OCI-LY1 (cell line): ENCODE measurements around the gene SCARB2.

Source experiments
- EZH2 ChIP-seq: fragments of 200-600 bp; sonication (generic), shearing (Covaris generic); IDR thresholded peaks from 2 replicates; pipeline ENCODE4 v1.8.0; 2017; ENCODE audit warnings: borderline replicate concordance, mixed run types, mild to moderate bottlenecking, antibody characterized with exemption, low read length, moderate library complexity, mixed read lengths
- TF ChIP-seq, protein P1 (sequence below): fragments of 200-600 bp; sonication (generic), shearing (Covaris generic); IDR thresholded peaks from 2 replicates; pipeline ENCODE4 v1.5.1; 2017; ENCODE audit warnings: mild to moderate bottlenecking, antibody characterized with exemption, low read length, moderate library complexity, mixed read lengths

DNA sequence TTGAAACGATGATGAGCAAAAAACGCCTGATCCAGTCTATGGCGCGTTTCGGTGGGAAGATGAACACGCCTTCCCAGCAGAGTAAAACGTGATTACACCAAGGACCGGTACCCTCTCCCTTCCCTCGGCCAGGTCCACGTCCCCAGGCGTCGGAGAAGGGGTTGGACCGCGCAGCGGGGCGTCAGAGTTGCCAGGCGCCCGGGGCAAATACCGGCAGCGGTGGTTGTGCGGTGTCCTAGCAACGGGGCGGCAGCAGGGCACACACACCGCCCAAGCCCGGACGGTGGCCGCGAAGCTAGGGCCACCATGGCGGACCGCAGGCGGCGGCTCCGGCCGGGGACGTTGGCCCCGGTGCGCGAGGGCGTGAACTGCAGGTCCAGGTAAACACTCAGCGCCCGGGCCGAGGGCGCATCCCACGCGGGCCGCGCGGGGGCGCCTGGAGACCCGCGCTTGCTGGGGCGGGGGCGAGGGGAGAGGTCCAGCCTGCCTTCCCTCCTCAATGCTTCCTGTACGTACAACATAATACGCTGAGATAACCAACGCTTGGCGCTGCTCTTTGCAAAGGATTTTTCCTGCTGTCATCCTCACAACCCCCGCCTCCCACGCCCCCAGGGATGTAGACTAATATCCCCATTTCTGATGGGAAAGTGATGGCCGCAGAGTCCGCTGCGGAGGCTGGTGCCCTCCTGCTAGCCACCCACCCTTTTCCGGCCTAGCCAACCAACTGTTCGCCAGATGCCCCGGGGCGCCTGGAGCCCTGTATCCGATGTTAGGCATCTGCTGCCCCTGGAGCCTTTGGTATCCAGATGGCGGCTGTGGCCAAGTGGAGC is 38.0 kb upstream of the SCARB2 start, which contains the start of gene FAM47E:
- TF ChIP-seq, protein P1, sequence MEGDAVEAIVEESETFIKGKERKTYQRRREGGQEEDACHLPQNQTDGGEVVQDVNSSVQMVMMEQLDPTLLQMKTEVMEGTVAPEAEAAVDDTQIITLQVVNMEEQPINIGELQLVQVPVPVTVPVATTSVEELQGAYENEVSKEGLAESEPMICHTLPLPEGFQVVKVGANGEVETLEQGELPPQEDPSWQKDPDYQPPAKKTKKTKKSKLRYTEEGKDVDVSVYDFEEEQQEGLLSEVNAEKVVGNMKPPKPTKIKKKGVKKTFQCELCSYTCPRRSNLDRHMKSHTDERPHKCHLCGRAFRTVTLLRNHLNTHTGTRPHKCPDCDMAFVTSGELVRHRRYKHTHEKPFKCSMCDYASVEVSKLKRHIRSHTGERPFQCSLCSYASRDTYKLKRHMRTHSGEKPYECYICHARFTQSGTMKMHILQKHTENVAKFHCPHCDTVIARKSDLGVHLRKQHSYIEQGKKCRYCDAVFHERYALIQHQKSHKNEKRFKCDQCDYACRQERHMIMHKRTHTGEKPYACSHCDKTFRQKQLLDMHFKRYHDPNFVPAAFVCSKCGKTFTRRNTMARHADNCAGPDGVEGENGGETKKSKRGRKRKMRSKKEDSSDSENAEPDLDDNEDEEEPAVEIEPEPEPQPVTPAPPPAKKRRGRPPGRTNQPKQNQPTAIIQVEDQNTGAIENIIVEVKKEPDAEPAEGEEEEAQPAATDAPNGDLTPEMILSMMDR = no peak
- TF ChIP-seq EZH2 = no peak
